Kidney tubule cell (primary cell): ENCODE data around the gene PXMP2.

Source experiments
- DNase-seq: peaks from one replicate; pipeline ENCODE4 v3.0.0-alpha.2; 2018; ENCODE audit warnings: low spot score

Gene PXMP2

GRCh38 chr12:132723764-132724140 is 36.4 kb downstream of the PXMP2 start:
- no peak for DNase-seq

DNA sequence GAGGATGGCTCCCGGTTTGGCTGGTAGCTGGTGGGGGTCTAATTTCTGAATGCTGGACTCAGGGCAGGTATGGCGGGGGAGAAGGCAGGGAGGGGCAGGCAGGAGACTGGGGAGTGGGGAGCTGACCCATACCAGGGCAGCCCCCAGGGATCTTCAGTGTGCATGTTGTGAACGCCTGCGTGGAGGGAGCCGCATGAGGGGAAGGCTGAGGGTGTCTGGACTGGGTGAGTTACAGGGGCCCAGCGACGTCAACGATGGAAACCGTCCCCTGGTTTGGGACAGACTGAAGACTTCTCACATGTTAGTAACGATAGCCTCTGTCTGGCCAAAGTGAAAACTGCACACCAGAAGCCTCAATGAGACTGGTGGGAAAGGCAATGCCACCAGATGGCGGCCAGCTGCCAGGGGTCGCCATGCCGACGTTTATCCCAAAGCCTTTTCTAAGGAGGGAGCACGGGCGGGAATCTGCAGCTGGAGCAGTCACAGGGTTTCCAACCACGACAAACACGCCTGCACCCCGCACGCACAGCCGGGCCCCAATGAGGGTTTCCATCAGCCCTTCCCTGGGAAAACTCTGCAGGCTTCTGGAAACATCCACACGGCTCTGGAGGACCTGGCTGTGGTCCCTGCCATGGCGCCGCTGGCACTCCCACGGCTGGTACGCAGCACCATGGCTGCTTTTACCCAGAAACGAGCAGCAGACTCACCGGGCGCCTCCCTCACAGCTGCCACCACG is 37.3 kb downstream of the PXMP2 start:
- no peak for DNase-seq

- DNase-seq, result no peak
Measured at GRCh38 chr12:132726386-132726785, 39.0 kb downstream of the PXMP2 start.

DNA sequence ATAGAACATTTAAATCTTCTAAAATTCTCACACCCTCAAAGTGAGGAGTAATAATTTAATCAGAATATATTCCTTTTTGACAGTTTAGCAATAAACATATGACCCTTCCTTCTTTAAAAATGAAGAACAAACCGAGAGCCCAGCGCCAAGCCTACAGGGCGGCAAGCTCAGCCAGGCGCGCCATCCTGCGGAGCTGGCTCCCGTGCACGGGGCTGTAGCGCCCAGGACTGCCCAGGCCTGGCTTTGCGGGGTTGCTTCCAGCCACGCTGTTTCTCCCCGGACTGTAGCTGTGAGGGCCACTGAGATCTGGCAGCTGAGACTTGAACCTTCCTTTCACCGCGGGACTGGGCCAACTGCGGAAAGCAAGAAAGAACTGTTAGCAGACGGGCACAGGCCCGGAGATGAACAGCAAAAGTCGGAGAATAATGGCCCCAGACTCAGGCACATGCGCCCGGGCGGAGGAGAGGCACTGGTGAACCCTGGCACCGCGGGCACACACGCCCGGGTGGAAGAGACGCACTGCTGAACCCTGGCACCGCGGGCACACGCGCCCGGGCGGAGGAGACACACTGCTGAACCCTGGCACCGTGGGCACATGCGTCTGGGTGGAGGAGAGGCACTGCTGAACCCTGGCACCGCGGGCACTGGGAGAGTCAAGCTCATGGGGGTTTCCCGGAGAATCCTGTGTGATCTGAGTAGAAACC is 39.9 kb downstream of the PXMP2 start:
- no peak for DNase-seq

DNA sequence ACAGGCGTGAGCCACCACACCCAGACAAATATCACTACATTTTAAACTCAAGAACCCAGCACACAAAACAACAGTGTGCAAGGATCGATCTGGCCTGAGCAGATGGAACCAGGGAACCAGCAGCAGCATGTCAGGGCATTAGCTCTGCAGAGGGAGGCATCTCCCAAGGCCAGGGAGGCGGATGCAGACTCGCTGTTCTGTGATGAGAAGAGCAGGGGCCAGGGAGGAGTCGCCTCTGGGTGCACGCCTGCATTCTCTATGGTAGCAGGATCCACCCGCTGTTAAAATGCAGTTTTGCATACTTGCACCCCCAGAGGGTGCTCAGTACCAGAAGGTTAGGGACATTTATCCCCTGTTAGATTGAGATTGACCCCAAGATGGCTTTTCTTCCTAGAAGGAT is 41.1 kb downstream of the PXMP2 start:
- DNase-seq, result no peak

DNA sequence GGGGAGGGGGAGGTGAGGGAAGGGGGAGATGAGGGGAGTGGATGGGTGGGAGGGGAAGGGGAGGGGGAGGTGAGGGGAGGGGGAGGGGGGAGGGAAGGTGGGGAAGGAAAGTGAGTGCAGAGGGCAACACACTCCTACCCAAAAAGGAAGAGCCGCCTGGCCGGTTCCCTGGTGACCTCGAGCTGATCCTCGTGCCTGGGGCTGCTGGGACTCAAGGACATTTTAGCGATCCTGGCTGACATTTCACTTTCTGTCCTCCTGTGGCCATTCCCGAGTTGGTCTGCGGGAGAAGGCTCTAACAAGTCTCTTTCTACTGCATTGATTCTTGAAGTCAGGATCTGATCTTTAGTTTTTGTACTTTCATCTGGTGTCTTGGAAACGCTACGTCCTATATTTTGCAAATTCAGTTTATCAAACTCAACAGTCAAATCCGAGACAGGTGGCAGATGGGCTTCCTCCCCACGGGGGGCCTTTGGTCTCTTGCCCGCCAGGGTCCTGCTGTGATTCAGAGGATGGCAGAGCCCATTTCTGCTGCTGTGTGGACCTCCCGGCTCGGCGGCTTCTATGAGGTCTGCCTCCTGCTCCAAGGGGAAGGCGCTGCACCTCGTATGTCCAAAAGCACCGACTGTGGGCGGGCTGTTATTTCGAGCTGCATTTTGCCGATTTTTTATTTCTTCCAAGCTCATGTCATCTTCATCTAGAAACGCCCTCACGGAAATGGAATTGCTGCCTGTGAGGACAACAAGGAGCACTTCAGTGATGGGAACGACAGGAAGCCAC is 42.3 kb downstream of the PXMP2 start:
- no peak for DNase-seq

GRCh38 chr12:132730353-132730752 is 43.0 kb downstream of the PXMP2 start:
- DNase-seq, result no peak

- DNase-seq, result no peak
Measured at GRCh38 chr12:132731574-132731973, 44.2 kb downstream of the PXMP2 start.

- DNase-seq, result no peak
Measured at GRCh38 chr12:132734206-132734605, 46.8 kb downstream of the PXMP2 start.

GRCh38 chr12:132735496-132735895 is 48.1 kb downstream of the PXMP2 start:
- no peak for DNase-seq

DNA sequence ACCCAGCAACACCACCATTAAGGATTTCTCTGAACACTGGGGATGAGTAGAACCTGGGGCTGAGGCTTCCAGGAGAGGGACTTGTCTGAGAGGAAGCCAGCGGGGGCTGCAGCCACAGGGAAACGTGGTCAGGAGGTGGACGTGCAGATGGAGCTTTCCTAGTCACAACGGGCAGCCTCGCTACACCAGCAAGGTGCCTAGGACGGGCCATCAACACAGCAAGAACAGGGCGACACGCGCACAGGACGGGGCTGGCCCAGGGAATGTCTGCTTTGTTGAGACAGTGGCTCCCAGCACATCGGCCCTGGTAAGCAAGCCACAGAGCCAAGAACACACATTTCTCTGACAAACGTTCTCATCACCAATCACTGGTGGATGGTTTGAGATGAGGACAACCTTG is 49.0 kb downstream of the PXMP2 start:
- no peak for DNase-seq

GRCh38 chr12:132736913-132737312 is 49.5 kb downstream of the PXMP2 start:
- no peak for DNase-seq

GRCh38 chr12:132739600-132740312 is 52.4 kb downstream of the PXMP2 start:
- no peak for DNase-seq

DNA sequence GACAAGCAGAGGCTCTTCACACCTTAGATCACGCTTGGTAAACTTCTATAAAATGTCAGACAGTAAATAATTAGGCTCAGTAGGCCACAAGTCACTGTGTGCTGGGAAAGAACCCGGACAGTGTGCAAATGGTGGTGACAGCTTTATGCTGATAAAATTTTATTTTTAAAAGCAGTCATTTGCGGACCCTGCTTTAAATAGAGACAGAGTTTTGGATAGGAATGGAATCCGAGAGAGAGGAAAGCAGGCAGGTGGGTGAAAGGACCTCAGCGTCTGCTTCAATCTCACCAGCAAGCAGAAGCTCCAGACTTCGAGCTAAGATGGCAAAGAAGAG is 52.9 kb downstream of the PXMP2 start:
- DNase-seq, result no peak

GRCh38 chr12:132740652-132741051 is 53.3 kb downstream of the PXMP2 start:
- DNase-seq, result no peak

DNA sequence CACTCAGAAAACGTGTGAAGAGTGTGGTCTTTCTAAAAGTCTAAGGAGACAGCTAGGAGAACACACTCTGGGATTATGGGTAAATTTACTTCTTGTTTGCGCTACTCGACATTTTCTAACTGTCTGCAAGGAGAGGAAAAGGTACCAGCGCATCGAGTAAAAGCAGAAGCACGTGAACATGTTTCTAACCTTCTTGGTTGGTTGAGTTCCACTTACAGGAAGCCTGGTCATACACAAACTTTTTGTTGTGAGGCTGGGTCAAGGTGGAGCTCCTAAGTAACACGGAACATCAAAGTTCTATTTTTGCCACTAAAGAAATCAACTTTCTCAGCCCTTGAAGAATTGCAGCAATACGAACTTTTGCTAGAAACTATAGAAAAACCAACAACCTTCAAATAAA is 54.2 kb downstream of the PXMP2 start:
- DNase-seq, result no peak

- no peak for DNase-seq
Measured at GRCh38 chr12:132743831-132744230, 56.4 kb downstream of the PXMP2 start.

DNA sequence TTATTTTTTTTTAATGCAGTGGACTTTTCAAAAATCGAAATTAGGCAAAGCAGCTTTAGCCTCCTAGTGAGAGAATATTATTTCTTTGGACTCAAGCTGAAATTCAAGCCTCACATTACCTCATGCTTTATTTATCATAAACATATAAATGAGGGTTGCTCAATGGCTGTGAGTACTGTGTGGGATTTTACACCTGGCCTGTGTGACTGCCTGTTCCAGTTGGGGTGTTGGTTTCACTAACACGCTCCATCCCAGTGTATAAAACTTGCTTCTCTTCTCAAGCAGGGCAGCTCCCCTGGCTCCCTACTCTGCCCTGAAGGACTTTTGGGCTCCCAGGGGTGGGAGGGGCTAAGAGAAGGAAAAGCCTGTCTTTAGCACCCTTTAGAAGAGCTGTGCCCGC is 59.2 kb downstream of the PXMP2 start:
- no peak for DNase-seq

GRCh38 chr12:132747395-132747794 is 60.0 kb downstream of the PXMP2 start:
- DNase-seq, result no peak

DNA sequence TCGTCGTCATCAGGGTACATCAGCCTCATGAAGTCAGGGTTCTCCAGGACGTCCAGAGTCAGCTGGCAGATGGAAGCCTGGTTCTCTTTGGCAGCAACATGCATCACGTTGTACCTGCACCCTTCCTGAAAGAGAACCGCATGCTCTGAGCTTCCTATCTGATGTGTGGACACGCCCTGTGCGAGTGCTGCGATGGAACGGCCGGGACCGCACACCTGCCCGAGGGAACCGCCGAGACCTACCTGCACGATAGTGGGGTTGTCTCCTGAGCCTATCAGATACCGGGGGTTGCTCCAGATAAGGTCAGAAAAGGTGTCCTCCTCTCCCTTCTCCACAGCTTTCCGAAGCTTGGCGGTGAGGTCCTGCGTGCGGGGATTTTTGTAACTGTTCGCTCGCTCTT is 60.5 kb downstream of the PXMP2 start:
- DNase-seq, result no peak

DNA sequence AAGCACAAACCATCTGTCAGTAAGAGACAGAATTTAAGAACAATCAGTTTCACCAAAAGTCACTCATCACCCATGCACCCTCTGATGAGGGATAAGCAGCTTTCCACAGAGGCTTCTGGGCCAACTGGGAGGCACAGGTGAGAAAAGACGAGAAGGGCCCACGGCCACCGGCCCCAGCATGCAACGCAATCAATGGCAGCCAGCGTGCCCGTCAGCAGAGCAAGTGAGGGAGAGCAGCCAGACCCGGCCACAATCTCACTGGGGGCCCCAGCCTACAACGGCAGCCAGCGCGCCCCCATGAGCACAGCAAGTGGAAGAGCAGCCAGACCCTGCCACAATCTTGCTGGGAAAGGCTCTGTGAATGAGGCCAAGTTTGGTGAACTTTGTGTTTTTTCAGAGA is 60.9 kb downstream of the PXMP2 start:
- no peak for DNase-seq

DNA sequence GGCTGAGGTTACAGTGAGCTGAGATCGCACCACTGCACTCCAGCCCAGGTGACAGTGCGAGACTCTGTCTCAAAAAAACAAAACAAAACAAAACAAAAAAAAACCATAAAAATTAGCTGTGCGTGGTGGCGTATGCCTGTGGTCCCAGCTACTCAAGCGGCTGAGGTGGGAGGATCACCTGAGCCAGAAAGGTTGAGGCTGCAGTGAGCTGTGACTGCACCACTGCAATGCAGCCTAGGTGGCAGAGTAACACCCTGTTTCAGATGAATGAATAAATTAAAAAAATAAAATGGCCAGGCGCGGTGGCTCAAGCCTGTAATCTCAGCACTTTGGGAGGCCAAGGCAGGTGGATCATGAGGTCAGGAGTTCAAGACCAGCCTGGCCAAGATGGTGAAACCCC is 66.3 kb downstream of the PXMP2 start:
- peak; percentile 27 for DNase-seq
